ENCODE data around the gene CREB1.

DNA sequence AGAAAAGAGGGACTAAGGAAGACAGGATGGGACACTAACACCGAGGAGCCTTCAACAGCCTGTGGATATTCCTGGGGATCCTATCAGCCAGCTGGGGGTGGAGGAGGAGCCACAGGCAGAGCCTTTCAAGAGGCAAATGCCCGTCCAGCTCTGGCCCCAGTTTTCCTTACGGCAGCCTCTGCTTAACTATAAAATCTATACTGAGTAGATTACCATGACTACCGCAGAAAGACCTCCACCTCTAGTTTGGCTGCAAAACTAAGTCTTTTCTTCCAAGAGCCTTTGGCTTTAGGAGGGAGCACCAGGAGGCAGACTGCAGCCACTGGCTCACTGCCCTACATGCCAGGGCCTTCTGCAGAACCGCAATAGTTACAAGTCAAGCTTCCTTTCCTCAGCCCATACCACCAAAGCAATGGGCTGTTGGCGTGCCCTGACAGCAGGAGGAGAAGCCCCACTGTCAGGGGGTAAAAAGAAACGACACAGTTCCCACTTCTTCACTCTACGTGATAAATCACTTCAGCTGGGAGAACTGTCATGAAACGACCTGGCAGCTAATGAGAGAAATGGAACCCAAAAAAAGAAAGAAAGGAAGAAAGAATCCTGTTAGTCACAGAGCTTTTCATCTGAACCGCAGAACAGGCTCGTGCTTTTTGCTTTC lies 25.1 kb upstream of the CREB1 start:
- TF ChIP-seq POLR2AphosphoS5 (IDR thresholded peaks at IDR 0.05) (no peak), POLR2A (IDR thresholded peaks at IDR 0.05; ENCODE audit: low read depth) (no peak)
- TF ChIP-seq, protein P1, sequence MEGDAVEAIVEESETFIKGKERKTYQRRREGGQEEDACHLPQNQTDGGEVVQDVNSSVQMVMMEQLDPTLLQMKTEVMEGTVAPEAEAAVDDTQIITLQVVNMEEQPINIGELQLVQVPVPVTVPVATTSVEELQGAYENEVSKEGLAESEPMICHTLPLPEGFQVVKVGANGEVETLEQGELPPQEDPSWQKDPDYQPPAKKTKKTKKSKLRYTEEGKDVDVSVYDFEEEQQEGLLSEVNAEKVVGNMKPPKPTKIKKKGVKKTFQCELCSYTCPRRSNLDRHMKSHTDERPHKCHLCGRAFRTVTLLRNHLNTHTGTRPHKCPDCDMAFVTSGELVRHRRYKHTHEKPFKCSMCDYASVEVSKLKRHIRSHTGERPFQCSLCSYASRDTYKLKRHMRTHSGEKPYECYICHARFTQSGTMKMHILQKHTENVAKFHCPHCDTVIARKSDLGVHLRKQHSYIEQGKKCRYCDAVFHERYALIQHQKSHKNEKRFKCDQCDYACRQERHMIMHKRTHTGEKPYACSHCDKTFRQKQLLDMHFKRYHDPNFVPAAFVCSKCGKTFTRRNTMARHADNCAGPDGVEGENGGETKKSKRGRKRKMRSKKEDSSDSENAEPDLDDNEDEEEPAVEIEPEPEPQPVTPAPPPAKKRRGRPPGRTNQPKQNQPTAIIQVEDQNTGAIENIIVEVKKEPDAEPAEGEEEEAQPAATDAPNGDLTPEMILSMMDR (IDR thresholded peaks at IDR 0.05): no peak
